GM21786 (cell line): Measurements from ENCODE around the gene PRC1.

ENCODE experiments used
- ATAC-seq: cut with Tn5 transposase; IDR thresholded peaks from one replicate; pipeline ENCODE4 v1.9.1; 2021; ENCODE audit not compliant: unreplicated experiment

The PRC1 gene

DNA sequence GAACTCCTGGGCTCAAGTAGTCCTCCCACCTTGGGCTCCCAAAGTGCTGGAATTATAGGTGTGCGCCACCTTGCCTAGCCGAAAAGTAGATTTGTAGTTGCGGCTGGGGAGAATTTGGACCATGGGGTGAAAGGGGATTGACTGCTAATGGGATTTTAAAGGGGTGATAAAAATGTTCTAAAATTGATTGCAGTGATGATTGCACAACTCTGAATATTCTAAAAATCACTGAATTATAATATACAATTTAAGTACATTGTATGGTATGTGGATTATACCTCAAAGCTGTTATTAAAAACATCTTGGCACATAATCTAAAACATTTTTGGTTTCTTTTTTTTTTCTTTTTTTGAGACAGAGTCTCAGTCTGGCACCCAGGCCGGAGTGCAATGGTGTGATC lies 3.9 kb downstream of the PRC1 start:
- no peak for ATAC-seq

GRCh38 chr15:90989040-90989768 lies 5.1 kb downstream of the PRC1 start:
- ATAC-seq, result no peak

GRCh38 chr15:90988296-90988695 lies 6.0 kb downstream of the PRC1 start:
- no peak for ATAC-seq

DNA sequence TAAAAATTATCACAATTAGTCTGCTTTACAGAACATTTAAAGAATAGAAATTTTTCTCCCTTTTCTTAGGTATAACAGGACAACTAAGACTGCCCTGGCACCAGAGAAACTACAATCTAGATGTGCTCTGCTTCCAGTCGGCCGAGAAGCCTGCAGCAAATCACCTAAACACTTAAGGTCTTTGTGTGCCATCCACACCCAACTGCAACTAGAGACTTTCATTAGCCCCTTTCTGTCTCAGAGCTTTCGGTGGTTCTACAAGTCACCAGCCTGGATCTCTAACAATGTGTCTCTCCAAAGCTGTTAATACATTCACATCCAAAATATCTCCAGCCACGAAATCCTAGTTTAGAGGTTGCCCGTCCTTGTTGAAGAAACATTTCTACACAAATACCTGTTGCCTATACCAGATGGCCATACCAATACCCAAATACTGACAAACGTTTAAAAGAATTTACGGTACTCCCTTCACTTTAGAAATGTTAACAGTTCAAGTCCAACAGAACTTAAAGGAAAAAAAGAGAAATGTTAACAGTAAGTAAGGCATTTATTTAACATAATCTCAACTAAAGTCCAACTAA lies 6.7 kb downstream of the PRC1 start:
- no peak for ATAC-seq

GRCh38 chr15:90986790-90987507 lies 7.4 kb downstream of the PRC1 start:
- peak; percentile 63 for ATAC-seq

DNA sequence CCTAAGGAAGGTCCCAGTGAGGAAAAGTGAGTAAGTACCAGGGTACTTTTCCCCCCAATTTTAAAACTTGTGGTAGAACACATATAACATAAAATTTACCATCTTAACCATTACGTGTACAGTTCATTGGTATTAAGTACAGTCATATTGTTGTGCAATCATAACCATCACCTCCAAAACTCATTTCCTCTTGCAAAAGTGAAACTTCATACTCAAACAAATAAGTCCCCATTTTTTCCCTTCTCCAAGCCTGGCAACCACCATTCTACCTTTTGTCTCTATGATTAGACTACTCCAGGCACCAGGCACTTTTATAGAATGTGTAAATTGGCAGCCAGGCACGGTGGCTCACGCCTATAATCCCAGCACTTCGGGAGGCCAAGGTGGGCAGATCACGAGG lies 12.2 kb downstream of the PRC1 start:
- no peak for ATAC-seq

GRCh38 chr15:90981681-90982080 lies 12.7 kb downstream of the PRC1 start:
- ATAC-seq, result peak; percentile 84

DNA sequence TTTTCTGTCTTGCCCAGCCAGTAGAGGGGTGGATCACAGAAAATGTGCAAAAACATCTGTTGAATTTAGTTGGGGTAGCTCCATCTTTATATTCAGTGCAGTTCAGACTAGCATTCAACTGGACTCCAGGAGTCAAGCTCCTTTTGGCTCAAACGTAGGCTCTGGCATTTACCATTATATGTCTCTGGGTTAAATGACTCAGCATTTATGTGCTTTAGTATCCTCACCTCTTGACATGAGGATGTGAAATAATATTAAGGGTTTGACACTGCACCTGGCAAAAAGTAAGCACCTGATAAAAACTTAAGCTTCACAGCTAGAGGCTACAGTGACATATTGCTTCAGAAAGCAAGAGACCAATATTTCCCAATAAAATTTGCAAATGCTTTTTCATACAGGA lies 14.8 kb downstream of the PRC1 start:
- ATAC-seq, result no peak

DNA sequence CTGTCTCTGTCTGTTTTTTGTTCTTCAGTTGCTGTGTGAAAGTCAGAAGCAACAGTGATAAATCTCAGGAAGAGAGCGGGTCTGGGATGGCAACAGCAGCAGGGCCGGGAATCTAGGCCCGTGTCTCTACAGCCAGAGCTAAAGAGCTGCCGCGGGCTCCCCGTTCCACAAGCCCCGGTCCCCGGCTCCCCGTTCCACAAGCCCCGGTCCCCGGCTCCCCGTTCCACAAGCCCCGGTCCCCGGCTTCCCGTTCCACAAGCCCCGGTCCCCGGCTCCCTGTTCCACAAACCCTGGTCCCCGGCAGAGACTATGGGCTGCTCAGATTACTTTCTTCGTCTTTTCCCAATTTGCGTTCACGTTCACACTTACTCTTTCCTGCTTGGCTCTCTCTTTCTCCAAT lies 20.1 kb downstream of the PRC1 start:
- ATAC-seq, result no peak

DNA sequence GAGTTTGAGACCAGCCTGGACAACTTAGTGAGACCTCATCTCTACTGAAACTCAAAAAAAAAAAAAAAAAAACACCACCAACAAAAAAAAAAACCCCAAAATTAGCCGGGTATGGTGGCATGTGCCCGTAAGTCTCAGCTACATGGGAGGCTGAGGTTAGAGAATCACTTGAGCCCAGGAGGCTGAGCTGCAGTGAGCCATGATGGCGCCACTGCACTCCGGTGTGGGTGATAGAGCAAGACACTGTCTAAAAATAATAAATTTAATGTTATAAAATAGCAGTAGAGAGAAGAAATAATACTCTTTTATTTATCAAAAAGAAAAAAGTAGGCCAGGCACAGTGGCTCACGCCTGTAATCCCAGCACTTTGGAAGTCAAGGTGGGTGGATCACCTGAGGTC lies 22.2 kb downstream of the PRC1 start:
- ATAC-seq, result no peak

- no peak for ATAC-seq
Measured at GRCh38 chr15:90970274-90970673, 24.1 kb downstream of the PRC1 start.

GRCh38 chr15:90968434-90968833 lies 25.9 kb downstream of the PRC1 start:
- no peak for ATAC-seq

- ATAC-seq, result no peak
Measured at GRCh38 chr15:90967206-90967605, 27.1 kb downstream of the PRC1 start.

DNA sequence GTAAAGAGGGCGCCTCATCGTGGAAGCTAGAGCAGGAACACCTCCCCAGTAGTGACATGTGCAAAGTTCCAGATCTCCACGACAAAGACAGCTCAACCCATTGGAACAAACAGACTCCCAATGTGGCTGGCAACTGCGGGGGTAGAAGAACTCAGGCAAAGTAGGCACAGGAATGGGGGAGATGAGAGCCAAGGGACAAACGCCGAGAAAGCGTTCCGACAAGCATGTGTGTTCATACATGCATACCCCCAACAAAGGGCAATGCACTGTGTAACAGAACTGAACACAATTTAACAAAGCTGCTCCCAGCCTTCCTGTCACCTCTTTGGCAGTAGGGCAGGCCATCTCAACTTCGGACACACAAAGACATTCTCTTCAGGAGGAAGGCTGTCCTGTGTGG lies 28.1 kb downstream of the PRC1 start:
- no peak for ATAC-seq

DNA sequence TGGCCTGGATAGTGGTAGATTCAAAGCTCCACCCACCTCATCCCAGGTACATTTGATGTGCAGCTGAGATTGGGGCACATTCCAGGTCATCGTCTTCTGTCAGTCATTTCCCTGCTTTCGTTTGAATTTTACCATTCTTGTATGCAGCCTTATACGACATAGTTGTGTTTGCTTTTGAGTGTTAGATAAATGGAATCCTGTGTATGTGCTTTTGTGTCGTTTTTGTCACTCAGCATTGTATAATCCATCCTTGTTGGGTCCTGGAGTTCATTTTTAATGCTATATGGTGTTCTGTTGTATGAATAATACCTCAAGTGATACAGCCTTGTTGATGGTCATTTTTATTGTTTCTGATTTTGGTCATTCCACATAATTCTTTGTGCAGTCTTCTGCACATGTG lies 32.3 kb downstream of the PRC1 start:
- ATAC-seq, result no peak

DNA sequence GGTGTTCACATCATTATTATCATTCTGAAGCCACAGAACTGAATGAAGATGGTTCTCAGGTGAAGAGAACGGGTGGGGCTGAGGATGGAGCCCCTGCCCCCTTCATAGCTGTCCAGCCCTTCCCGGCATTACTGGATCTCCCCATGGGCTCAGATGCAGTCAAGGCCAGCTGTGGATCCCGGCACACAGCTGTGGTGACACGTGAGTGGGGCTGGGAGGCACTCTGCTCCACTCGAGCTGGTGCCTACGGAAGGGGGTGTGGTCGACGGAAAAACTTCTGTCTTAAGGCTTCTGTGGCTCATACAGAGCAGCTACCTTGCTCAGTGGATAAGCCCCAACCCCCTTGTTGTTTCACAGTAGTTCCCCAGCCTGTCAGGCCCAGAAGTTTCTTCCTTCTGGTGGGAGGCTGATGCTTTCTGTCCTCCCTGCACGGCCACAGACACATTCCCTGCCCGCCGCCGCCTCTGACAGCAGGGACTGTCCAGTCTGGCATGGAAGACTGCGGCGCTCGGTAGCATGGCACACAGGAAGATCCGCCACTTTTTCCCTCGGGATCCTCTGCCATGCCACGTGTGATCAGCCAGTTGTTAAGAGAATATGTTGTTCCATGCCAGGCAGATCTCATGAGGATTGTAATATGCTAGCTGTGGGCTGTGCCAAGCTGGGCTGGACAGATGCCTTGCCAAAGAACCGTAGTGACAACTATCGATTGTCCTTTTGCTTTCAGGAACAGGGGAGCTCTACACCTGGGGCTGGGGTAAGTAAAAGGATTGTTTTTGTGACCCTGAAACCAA lies 33.8 kb downstream of the PRC1 start:
- ATAC-seq, result no peak

GRCh38 chr15:90959894-90960293 lies 34.4 kb downstream of the PRC1 start:
- ATAC-seq, result no peak

GRCh38 chr15:90959028-90959595 lies 35.2 kb downstream of the PRC1 start:
- no peak for ATAC-seq

- ATAC-seq, result no peak
Measured at GRCh38 chr15:90957791-90958190, 36.5 kb downstream of the PRC1 start.

DNA sequence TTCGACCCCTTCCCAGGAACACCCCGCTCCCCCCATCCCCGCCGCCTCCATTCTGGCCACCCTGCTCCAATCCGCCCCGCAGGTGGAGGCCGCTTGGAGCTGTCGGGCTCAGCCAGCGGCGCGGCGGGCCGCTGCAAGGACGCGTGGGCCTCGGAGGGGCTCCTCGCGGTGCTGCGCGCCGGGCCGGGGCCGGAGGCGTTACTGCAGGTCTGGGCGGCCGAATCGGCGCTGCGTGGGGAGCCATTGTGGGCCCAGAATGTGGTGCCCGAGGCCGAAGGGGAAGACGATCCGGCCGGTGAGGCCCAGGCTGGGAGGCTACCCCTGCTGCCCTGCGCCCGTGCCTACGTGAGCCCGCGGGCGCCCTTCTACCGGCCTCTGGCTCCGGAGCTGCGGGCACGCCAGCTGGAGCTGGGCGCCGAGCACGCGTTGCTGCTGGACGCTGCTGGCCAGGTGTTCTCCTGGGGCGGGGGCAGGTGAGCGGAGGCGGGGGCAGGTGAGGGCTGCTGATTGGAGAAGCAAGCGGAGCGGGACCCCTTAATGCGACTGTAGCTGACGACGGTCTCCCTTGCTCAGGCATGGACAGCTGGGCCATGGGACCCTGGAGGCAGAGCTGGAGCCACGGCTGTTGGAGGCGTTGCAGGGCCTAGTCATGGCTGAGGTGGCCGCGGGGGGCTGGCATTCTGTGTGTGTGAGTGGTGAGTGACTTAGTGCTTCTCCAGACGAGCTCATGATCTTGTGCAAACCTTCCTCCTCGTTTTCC lies 37.1 kb downstream of the PRC1 start:
- no peak for ATAC-seq
